Measurements from ENCODE around the gene BRCA2. TPM values are rescaled to one million over a fixed set of nuclear protein-coding genes. Genes with fewer than 3 reads are reported as not detected.

Gene BRCA2
- total and polyA plus RNA-seq, 9 of the 15 experiments (the other 6 are each of a cell fraction or from before 2014, with no cell fraction given) = 4.1 to 17.3 (median 5.8) TPM

- no peak for TF ChIP-seq CSDE1 (IDR thresholded peaks at IDR 0.05)
- TF ChIP-seq NCOA1 (IDR thresholded peaks at IDR 0.05; ENCODE audit: low read depth) = no peak
- TF ChIP-seq, protein P1, sequence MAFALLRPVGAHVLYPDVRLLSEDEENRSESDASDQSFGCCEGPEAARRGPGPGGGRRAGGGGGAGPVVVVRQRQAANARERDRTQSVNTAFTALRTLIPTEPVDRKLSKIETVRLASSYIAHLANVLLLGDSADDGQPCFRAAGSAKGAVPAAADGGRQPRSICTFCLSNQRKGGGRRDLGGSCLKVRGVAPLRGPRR (CRISPR knock-in tag; IDR thresholded peaks at IDR 0.05) = no peak
- TF ChIP-seq, protein P2, sequence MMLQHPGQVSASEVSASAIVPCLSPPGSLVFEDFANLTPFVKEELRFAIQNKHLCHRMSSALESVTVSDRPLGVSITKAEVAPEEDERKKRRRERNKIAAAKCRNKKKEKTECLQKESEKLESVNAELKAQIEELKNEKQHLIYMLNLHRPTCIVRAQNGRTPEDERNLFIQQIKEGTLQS (IDR thresholded peaks at IDR 0.05) = no peak
- TF ChIP-seq, protein P2 (CRISPR knock-in tag; conservative IDR thresholded peaks at IDR 0.05) = no peak
- no peak for TF ChIP-seq FOXJ2 (tag; IDR thresholded peaks at IDR 0.05)
- TF ChIP-seq GTF2E2 (tag; IDR thresholded peaks at IDR 0.05) = no peak
- TF ChIP-seq ZNF668 (CRISPR knock-in tag; IDR thresholded peaks at IDR 0.05) = no peak
- TF ChIP-seq, protein P3, sequence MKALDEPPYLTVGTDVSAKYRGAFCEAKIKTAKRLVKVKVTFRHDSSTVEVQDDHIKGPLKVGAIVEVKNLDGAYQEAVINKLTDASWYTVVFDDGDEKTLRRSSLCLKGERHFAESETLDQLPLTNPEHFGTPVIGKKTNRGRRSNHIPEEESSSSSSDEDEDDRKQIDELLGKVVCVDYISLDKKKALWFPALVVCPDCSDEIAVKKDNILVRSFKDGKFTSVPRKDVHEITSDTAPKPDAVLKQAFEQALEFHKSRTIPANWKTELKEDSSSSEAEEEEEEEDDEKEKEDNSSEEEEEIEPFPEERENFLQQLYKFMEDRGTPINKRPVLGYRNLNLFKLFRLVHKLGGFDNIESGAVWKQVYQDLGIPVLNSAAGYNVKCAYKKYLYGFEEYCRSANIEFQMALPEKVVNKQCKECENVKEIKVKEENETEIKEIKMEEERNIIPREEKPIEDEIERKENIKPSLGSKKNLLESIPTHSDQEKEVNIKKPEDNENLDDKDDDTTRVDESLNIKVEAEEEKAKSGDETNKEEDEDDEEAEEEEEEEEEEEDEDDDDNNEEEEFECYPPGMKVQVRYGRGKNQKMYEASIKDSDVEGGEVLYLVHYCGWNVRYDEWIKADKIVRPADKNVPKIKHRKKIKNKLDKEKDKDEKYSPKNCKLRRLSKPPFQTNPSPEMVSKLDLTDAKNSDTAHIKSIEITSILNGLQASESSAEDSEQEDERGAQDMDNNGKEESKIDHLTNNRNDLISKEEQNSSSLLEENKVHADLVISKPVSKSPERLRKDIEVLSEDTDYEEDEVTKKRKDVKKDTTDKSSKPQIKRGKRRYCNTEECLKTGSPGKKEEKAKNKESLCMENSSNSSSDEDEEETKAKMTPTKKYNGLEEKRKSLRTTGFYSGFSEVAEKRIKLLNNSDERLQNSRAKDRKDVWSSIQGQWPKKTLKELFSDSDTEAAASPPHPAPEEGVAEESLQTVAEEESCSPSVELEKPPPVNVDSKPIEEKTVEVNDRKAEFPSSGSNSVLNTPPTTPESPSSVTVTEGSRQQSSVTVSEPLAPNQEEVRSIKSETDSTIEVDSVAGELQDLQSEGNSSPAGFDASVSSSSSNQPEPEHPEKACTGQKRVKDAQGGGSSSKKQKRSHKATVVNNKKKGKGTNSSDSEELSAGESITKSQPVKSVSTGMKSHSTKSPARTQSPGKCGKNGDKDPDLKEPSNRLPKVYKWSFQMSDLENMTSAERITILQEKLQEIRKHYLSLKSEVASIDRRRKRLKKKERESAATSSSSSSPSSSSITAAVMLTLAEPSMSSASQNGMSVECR (CRISPR knock-in tag; IDR thresholded peaks at IDR 0.05) = no peak
- TF ChIP-seq, protein P4, sequence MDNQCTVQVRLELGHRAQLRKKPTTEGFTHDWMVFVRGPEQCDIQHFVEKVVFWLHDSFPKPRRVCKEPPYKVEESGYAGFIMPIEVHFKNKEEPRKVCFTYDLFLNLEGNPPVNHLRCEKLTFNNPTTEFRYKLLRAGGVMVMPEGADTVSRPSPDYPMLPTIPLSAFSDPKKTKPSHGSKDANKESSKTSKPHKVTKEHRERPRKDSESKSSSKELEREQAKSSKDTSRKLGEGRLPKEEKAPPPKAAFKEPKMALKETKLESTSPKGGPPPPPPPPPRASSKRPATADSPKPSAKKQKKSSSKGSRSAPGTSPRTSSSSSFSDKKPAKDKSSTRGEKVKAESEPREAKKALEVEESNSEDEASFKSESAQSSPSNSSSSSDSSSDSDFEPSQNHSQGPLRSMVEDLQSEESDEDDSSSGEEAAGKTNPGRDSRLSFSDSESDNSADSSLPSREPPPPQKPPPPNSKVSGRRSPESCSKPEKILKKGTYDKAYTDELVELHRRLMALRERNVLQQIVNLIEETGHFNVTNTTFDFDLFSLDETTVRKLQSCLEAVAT (IDR thresholded peaks at IDR 0.05) = no peak
- TF ChIP-seq ZNF589 (CRISPR knock-in tag; IDR thresholded peaks at IDR 0.05; ENCODE audit: low read depth) = no peak
- TF ChIP-seq THRAP3 (IDR thresholded peaks at IDR 0.05; ENCODE audit: borderline replicate concordance) = no peak
Measured at GRCh38 chr13:32300920-32301319, 14.4 kb upstream of the BRCA2 start (continued).
